CD4-positive, alpha-beta T cell treated with Interleukin-17A for 4 hours (primary cell): ENCODE measurements around the gene NOTCH3.

ENCODE experiments used
- DNase-seq: peaks from one replicate; pipeline ENCODE4 v3.0.0-alpha.2; 2020; ENCODE audit warnings: mixed read lengths

The NOTCH3 gene

GRCh38 chr19:15195371-15196334 is 5.1 kb downstream of the NOTCH3 start:
- DNase-seq = peak; percentile 28

GRCh38 chr19:15194938-15195337 is 5.9 kb downstream of the NOTCH3 start:
- DNase-seq = no peak

GRCh38 chr19:15191982-15192381 is 8.8 kb downstream of the NOTCH3 start:
- DNase-seq = no peak

GRCh38 chr19:15191514-15191913 is 9.3 kb downstream of the NOTCH3 start:
- no peak for DNase-seq

GRCh38 chr19:15188851-15189250 is 11.9 kb downstream of the NOTCH3 start:
- no peak for DNase-seq

GRCh38 chr19:15187026-15188007 is 13.5 kb downstream of the NOTCH3 start:
- DNase-seq = no peak

- DNase-seq = no peak
These were observed 15.6 kb downstream of the NOTCH3 start for GRCh38 chr19:15185188-15185587.

GRCh38 chr19:15184776-15185175 is 16.0 kb downstream of the NOTCH3 start:
- no peak for DNase-seq

- no peak for DNase-seq
These were observed 19.4 kb downstream of the NOTCH3 start for GRCh38 chr19:15181394-15181793.

GRCh38 chr19:15180451-15181390 is 20.1 kb downstream of the NOTCH3 start:
- peak; percentile 22 for DNase-seq

GRCh38 chr19:15178629-15179308 is 22.0 kb downstream of the NOTCH3 start:
- DNase-seq = no peak

- peak; percentile 88 for DNase-seq
These were observed 23.3 kb downstream of the NOTCH3 start for GRCh38 chr19:15177269-15178116.

GRCh38 chr19:15175609-15176008 is 25.2 kb downstream of the NOTCH3 start:
- no peak for DNase-seq

GRCh38 chr19:15173746-15174404 is 26.9 kb downstream of the NOTCH3 start:
- no peak for DNase-seq

- no peak for DNase-seq
These were observed 30.4 kb downstream of the NOTCH3 start for GRCh38 chr19:15170345-15170744.

GRCh38 chr19:15169541-15170285 is 31.1 kb downstream of the NOTCH3 start:
- DNase-seq = no peak

- DNase-seq = no peak
These were observed 34.1 kb downstream of the NOTCH3 start for GRCh38 chr19:15166700-15167099.

- DNase-seq = no peak
These were observed 39.5 kb downstream of the NOTCH3 start for GRCh38 chr19:15161028-15161984.
